ENCODE data around the gene SUGCT.

The SUGCT gene

GRCh38 chr7:40629891-40630290 is 495.1 kb downstream of the SUGCT start:
- Histone ChIP-seq H3K27ac (ENCODE audit: low read length) (no peak overlapping the region), H3K79me2 (ENCODE audit: low read length) (no peaks in the 10 kb centered on the region), H3K36me3 (replicated peaks; ENCODE audit: low read depth, low read length) (no peaks in the 10 kb centered on the region), H3K9me3 (ENCODE audit: insufficient read depth, low read length) (no peaks in the 10 kb centered on the region), H3K27me3 (ENCODE audit: low read depth, low read length) (peaks cover 8% of the 10 kb centered on the region), H2AFZ (ENCODE audit: low read depth, low read length) (no peak overlapping the region), H3K4me1 (ENCODE audit: low read length) (no peaks in the 10 kb centered on the region), H3K9ac (ENCODE audit: low read length) (no peak overlapping the region), H4K20me1 (ENCODE audit: insufficient read depth, low read length) (no peaks in the 10 kb centered on the region), H3K4me2 (ENCODE audit: low read length) (no peak overlapping the region), H3K4me3 (ENCODE audit: low read length) (no peak overlapping the region)
- TF ChIP-seq, protein P1, sequence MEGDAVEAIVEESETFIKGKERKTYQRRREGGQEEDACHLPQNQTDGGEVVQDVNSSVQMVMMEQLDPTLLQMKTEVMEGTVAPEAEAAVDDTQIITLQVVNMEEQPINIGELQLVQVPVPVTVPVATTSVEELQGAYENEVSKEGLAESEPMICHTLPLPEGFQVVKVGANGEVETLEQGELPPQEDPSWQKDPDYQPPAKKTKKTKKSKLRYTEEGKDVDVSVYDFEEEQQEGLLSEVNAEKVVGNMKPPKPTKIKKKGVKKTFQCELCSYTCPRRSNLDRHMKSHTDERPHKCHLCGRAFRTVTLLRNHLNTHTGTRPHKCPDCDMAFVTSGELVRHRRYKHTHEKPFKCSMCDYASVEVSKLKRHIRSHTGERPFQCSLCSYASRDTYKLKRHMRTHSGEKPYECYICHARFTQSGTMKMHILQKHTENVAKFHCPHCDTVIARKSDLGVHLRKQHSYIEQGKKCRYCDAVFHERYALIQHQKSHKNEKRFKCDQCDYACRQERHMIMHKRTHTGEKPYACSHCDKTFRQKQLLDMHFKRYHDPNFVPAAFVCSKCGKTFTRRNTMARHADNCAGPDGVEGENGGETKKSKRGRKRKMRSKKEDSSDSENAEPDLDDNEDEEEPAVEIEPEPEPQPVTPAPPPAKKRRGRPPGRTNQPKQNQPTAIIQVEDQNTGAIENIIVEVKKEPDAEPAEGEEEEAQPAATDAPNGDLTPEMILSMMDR (IDR thresholded peaks at IDR 0.05; ENCODE audit: low read depth, low read length) = no peak
- no peak for TF ChIP-seq EZH2phosphoT487 (IDR thresholded peaks at IDR 0.05; ENCODE audit: low read depth)

- H3K9ac ChIP-seq (ENCODE audit: low read length) = no peak overlapping the region
- TF ChIP-seq EZH2phosphoT487 (IDR thresholded peaks at IDR 0.05; ENCODE audit: low read depth) = no peak
- TF ChIP-seq, protein P1 (IDR thresholded peaks at IDR 0.05; ENCODE audit: low read depth, low read length) = no peak
- no peak overlapping the region for H3K4me2 ChIP-seq (ENCODE audit: low read length)
- H4K20me1 ChIP-seq (ENCODE audit: insufficient read depth, low read length) = no peaks in the 10 kb centered on the region
- no peaks in the 10 kb centered on the region for H3K36me3 ChIP-seq (replicated peaks; ENCODE audit: low read depth, low read length)
- H3K4me3 ChIP-seq (ENCODE audit: low read length) = no peak overlapping the region
- H3K4me1 ChIP-seq (ENCODE audit: low read length) = no peaks in the 10 kb centered on the region
- H3K27ac ChIP-seq (ENCODE audit: low read length) = no peak overlapping the region
- H3K79me2 ChIP-seq (ENCODE audit: low read length) = no peaks in the 10 kb centered on the region
- H2AFZ ChIP-seq (ENCODE audit: low read depth, low read length) = no peak overlapping the region
- H3K9me3 ChIP-seq (ENCODE audit: insufficient read depth, low read length) = no peaks in the 10 kb centered on the region
- H3K27me3 ChIP-seq (ENCODE audit: low read depth, low read length) = peaks cover 3% of the 10 kb centered on the region; the same call in 1 of the 2 replicates
Measured at GRCh38 chr7:40634118-40634517, 499.3 kb downstream of the SUGCT start.

GRCh38 chr7:40638545-40639320 is 503.9 kb downstream of the SUGCT start:
- H3K4me2 ChIP-seq (ENCODE audit: low read length) = no peak overlapping the region
- TF ChIP-seq, protein P1 (IDR thresholded peaks at IDR 0.05; ENCODE audit: low read depth, low read length) = no peak
- no peak for TF ChIP-seq EZH2phosphoT487 (IDR thresholded peaks at IDR 0.05; ENCODE audit: low read depth)
- H3K4me1 ChIP-seq (ENCODE audit: low read length) = no peaks in the 10 kb centered on the region
- H3K27ac ChIP-seq (ENCODE audit: low read length) = no peak overlapping the region
- H4K20me1 ChIP-seq (ENCODE audit: insufficient read depth, low read length) = no peaks in the 10 kb centered on the region
- H2AFZ ChIP-seq (ENCODE audit: low read depth, low read length) = no peak overlapping the region
- no peaks in the 10 kb centered on the region for H3K36me3 ChIP-seq (replicated peaks; ENCODE audit: low read depth, low read length)
- H3K27me3 ChIP-seq (ENCODE audit: low read depth, low read length) = no peaks in the 10 kb centered on the region
- no peaks in the 10 kb centered on the region for H3K9me3 ChIP-seq (ENCODE audit: insufficient read depth, low read length)
- H3K4me3 ChIP-seq (ENCODE audit: low read length) = no peak overlapping the region
- H3K79me2 ChIP-seq (ENCODE audit: low read length) = no peaks in the 10 kb centered on the region
- no peak overlapping the region for H3K9ac ChIP-seq (ENCODE audit: low read length)

- no peak overlapping the region for H3K27ac ChIP-seq (ENCODE audit: low read length)
- H3K36me3 ChIP-seq (replicated peaks; ENCODE audit: low read depth, low read length) = no peaks in the 10 kb centered on the region
- no peak overlapping the region for H3K9ac ChIP-seq (ENCODE audit: low read length)
- no peaks in the 10 kb centered on the region for H3K27me3 ChIP-seq (ENCODE audit: low read depth, low read length)
- H3K79me2 ChIP-seq (ENCODE audit: low read length) = no peaks in the 10 kb centered on the region
- TF ChIP-seq, protein P1 (IDR thresholded peaks at IDR 0.05; ENCODE audit: low read depth, low read length) = no peak
- no peak for TF ChIP-seq EZH2phosphoT487 (IDR thresholded peaks at IDR 0.05; ENCODE audit: low read depth)
- H3K9me3 ChIP-seq (ENCODE audit: insufficient read depth, low read length) = no peaks in the 10 kb centered on the region
- H3K4me2 ChIP-seq (ENCODE audit: low read length) = no peak overlapping the region
- H3K4me1 ChIP-seq (ENCODE audit: low read length) = no peaks in the 10 kb centered on the region
- no peak overlapping the region for H2AFZ ChIP-seq (ENCODE audit: low read depth, low read length)
- H3K4me3 ChIP-seq (ENCODE audit: low read length) = no peak overlapping the region
- no peaks in the 10 kb centered on the region for H4K20me1 ChIP-seq (ENCODE audit: insufficient read depth, low read length)
Measured at GRCh38 chr7:40640566-40640965, 505.8 kb downstream of the SUGCT start.
